Endometrial microvascular endothelial cells (primary cell): ENCODE data around the gene PHACTR1. TPM values are rescaled to one million over a fixed set of nuclear protein-coding genes. Genes with fewer than 3 reads are reported as not detected.

Experiments
- in situ Hi-C: cut with HindIII; loops from 2 replicates; pipeline ENCODE4 v1.10.0; 2017; ENCODE audit warnings: low sequenced_read_pairs, low pct_unique_long_range_greater_than_20kb; ENCODE audit errors: inconsistent ontology term
- total RNA-seq: library from RNA; depleted of rRNA; stranded (reverse); fragments of >200 nt; gene quantifications from one replicate; pipeline ENCODE4 v1.2.3, GENCODE V29; 2015; ENCODE audit errors: inconsistent ontology term

The PHACTR1 gene
- total RNA-seq, 1 donor from 2014 or later, result 14.6 TPM

- in situ Hi-C loops, result no loop called here
Measured at GRCh38 chr6:13247627-13248026, 531.1 kb downstream of the PHACTR1 start.

GRCh38 chr6:13248053-13248452 is 531.5 kb downstream of the PHACTR1 start:
- in situ Hi-C loops, result no loop called here

- in situ Hi-C loops, result no loop called here
Measured at GRCh38 chr6:13248584-13248985, 532.0 kb downstream of the PHACTR1 start.

DNA sequence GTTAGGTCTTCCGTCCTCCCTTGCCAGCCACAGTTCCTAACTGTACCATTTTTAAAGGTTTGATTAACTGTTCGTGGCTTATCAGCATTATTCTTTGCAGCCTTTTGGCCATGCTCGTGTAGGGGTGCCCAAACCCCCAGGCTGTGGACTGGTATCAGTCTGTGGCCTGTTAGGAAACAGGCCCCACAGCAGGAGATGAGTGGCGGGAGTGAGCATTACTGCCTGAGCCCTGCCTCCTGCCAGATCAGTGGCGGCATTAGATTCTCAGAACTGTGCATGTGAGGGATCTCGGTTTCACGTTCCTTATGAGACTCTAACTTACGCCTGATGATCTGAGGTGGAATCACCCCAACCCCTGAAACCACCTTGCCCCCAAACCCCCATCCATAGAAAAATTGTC is 532.4 kb downstream of the PHACTR1 start:
- in situ Hi-C loops, result no loop called here

DNA sequence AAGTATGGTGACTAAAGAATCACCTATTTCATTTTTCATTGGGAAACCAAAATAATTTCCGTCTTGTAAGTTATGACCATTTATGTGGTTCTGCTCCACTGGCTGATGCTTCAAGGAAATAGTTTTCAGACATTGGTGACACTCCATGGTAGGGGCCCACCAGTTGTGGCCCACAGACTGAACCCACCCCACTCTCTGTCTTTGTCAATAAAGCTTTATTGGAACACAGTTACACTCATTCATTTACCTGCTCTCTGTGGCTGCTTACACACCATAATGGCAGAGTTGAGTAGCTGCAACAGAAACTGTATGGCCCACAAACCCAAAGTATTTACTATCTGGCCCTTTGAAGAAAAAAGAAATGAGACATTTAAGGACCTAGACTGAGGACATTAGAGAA is 533.2 kb downstream of the PHACTR1 start:
- in situ Hi-C loops, result no loop called here

DNA sequence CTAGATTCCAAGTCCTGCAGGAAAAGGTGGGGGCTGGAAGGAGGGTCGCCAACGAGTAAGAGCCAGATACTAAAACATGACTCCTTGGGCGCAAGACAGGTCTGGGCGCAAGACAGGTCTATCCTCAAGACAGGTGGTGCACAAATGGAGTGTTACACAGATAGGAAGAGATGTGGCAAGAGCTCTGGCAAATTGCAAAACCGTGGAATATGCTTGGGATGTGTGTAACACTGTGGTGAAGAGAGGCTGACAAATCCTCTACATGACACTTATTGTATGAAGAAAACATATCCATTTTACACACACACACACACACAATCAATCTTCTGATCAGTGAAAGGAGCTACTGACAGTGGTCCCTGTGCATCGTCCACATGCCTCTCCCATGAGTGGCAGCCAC is 534.1 kb downstream of the PHACTR1 start:
- in situ Hi-C loops, result no loop called here

GRCh38 chr6:13251242-13251641 is 534.7 kb downstream of the PHACTR1 start:
- in situ Hi-C loops, result no loop called here

- in situ Hi-C loops, result no loop called here
Measured at GRCh38 chr6:13252790-13253189, 536.2 kb downstream of the PHACTR1 start.

DNA sequence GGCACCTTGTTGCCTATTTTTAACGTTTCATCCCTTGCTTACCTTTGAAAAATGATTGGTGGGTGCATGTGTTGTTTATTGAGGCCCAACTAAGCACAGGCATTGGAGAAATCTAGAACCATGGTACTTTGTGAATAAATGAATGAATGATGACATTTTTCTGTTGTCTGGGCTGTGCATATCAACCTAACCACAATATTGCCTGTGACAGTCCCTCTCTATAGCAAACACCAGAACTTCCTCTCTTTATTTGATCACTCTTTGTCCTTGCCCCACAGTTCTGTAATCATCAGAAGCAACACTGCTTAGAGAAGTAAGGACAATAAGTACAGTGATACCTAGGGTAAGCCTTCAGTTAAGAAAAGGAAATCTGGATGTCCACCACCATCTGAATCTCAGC is 536.7 kb downstream of the PHACTR1 start:
- in situ Hi-C loops, result no loop called here

DNA sequence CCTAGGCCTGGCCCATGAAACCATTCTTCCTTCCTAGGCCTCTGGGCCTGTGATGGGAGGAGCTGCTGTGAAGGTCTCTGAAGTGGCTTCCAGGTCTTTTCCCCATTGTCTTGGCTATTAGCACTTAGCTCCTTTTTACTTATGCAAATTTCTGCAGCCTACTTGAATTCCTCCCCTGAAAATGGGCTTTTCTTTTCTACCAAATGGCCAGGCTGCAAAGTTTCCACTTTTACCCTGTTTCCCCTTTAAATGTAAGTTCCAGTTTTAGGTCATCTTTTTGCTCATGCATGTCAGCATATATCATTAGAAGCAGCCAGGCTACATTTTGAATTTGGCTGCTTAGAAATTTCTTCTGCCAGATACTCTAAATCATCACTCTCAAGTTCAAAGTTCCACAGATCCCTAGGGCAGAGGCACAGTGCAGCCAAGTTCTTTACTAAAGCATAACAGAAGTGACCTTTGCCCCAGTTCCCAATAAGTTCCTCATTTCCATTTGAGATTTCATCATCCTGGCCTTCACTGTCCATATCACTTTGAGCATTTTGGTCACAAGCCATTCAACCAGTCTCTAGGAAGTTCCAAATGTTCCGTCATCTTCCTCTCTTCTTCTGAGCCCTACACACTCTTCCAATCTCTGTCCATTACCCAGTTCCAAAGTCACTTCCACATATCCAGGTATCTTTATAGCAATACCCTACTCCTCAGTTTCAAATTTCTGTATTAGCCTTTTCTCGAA is 539.9 kb downstream of the PHACTR1 start:
- in situ Hi-C loops, result no loop called here

GRCh38 chr6:13259393-13259792 is 542.8 kb downstream of the PHACTR1 start:
- in situ Hi-C loops, result no loop called here

DNA sequence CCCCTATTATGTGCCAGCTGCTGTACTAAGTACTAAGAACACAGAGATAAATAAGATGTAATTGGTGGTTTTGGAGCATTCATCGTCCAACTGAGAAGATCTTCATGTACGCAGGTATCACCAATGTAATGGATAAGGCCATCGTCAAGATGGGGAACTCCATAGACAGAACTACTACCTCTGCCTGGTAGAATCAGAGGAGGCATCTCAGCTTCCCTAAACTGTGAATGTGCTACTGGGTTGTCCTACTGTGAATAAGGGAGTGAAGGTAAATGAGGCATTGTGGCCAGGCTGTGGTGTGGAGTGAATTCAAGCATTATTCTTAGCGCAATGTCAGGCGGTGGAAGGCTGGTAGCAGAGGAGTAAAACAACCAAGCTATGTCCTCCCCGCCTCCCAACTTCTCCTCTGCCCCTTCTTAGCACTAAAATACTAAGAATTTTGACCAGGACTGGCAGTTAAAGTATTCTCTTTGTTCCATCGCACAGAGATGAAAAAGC is 543.6 kb downstream of the PHACTR1 start:
- in situ Hi-C loops, result no loop called here

- in situ Hi-C loops, result no loop called here
Measured at GRCh38 chr6:13260831-13261230, 544.3 kb downstream of the PHACTR1 start.

DNA sequence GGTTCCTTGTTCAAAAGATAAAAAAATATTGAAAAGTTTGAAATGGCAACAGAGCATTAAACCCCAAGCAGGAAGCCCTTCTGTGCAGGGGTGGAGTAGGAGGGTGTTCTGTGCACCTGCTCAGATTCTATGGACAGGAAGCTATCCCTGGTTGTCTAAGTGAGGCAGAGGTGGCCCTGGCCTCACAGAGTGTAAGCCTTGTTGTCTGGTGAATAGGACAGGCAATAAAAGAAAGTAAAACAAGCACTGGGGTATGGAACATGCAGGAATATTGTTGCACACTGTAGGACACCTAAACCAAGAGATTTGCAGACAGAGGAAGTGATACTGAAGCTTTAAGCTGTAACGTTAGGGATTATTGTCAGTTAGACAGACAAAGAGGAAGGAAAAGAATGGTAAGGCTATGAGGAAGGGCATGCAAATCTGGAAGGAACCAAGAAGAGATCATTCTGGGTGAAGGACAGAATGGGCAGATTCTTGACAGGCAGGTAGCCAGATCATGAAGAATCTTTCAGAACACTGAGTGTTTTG is 545.0 kb downstream of the PHACTR1 start:
- in situ Hi-C loops, result no loop called here

DNA sequence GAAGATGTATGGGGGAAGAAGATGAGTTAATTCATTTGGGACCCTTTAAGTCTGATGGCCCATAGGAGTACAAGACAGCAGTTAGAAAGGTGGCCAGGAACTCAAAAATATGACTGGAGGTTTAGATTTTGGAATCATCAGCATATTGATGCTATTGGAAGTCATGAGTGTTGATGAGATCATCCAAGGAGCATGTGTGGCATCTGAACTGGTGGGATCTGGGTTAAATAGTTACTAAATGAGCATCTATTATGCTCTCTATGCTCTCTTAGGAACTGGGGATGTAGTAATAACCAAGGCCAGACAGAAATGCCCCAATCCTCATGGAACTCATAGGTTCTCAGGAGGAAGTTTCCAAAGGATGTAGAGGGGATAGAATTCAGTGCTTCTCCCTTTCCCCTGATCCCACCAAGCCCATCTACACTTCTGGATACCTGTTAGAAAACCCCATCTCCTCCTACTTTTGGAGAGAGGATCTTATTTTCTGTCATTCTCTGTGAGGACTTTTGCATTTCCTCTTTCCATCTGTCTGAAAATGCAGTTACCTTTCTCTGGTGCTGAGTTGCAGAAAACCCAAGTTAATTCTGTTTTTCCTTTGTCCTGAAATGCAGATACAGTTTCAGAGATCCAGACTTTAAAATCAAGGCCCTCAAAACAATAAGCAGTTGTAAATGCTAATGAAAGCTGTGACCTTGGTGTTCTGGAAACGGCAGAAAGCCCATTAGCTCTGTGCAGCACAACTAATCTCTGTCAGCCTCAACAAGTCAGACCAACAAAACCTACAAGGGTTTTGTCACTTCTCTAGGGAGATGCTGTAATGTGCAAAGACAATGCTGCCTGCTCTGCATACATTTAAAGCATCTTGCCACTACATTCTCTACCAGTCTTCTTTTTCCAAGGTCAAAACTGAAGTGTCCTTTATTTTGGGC is 546.0 kb downstream of the PHACTR1 start:
- in situ Hi-C loops, result no loop called here

- in situ Hi-C loops, result no loop called here
Measured at GRCh38 chr6:13263669-13264068, 547.1 kb downstream of the PHACTR1 start.

GRCh38 chr6:13267142-13267651 is 550.6 kb downstream of the PHACTR1 start:
- in situ Hi-C loops, result no loop called here

GRCh38 chr6:13268913-13269518 is 552.4 kb downstream of the PHACTR1 start:
- in situ Hi-C loops, result no loop called here
